ENCODE measurements around the gene HIVEP1. TPM values are rescaled to one million over a fixed set of nuclear protein-coding genes. Genes with fewer than 3 reads are reported as not detected.

The HIVEP1 gene
- total RNA-seq, 6 experiments from 2014 or later: 13.2 to 23.3 (median 17.8) TPM

DNA sequence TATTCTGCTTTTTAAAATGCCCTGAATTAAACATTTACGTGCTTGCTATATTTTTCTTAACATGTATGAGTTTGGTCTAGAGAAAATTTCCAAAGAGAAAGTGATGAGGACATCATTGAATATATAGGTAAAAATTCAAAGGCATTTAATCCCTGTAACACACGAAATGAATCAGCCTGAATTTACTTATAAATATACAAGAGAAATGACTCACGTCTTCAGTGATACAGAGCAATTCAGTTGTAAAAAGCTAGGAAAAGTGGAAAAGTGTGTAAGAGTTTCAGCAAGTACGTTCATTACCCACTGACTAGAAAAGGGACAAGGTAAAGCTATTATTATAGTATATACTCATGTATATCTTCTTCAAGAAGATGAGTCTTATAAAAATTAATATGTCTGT is 124.8 kb downstream of the HIVEP1 start:
- H3K4me1 ChIP-seq: peaks cover 0 to 13% (median 0%) of the 10 kb centered on the region in 4 donors
- 88% methylated on average over 4 of the region's 4 CpGs for WGBS (ENCODE audit: insufficient coverage, low coverage, low lambda C conversion rate, missing lambda C conversion rate)
- no peak for DNase-seq
- intact Hi-C loops (cut with DNase I): no loop called here
- no peaks in the 10 kb centered on the region for H3K9me3 ChIP-seq
- TF ChIP-seq, protein P1, sequence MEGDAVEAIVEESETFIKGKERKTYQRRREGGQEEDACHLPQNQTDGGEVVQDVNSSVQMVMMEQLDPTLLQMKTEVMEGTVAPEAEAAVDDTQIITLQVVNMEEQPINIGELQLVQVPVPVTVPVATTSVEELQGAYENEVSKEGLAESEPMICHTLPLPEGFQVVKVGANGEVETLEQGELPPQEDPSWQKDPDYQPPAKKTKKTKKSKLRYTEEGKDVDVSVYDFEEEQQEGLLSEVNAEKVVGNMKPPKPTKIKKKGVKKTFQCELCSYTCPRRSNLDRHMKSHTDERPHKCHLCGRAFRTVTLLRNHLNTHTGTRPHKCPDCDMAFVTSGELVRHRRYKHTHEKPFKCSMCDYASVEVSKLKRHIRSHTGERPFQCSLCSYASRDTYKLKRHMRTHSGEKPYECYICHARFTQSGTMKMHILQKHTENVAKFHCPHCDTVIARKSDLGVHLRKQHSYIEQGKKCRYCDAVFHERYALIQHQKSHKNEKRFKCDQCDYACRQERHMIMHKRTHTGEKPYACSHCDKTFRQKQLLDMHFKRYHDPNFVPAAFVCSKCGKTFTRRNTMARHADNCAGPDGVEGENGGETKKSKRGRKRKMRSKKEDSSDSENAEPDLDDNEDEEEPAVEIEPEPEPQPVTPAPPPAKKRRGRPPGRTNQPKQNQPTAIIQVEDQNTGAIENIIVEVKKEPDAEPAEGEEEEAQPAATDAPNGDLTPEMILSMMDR (IDR thresholded peaks at IDR 0.05): no peak
- TF ChIP-seq POLR2A (IDR thresholded peaks at IDR 0.05): no peak
- no peak overlapping the region for H3K4me3 ChIP-seq
- no peak overlapping the region for H3K27ac ChIP-seq
- peaks cover 0 to 17% (median 2%) of the 10 kb centered on the region in 4 donors for H3K36me3 ChIP-seq
- no peaks in the 10 kb centered on the region for H3K27me3 ChIP-seq
- no peak for ATAC-seq

DNA sequence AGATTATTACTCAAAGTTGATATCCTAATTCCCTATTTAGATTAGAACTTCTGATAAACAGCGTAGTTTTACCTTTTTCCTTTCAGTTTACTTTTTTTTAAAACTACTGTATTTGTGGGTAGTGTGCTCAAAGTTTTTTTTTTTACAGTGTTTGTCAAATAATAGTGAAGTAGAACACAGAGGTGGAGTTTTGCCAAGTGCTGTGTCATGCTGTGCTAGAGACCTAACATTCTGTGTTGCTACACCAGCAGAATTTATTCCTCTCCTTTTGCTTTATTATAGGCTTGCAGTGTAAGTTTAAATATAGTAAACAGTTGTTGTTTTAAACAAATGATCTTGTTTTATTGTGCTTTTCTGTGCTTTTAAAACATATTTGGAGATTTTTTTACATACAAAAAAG is 125.4 kb downstream of the HIVEP1 start:
- H3K27ac ChIP-seq: no peak overlapping the region
- H3K9me3 ChIP-seq: no peaks in the 10 kb centered on the region
- no peaks in the 10 kb centered on the region for H3K27me3 ChIP-seq
- H3K36me3 ChIP-seq: peaks cover 0 to 17% (median 2%) of the 10 kb centered on the region in 4 donors
- H3K4me3 ChIP-seq: no peak overlapping the region
- DNase-seq (peak; percentile 42 to 73 (median 54)), ATAC-seq (peak; percentile 64 to 88 (median 81))
- TF ChIP-seq, protein P1 (IDR thresholded peaks at IDR 0.05): no peak
- no peak for TF ChIP-seq POLR2A (IDR thresholded peaks at IDR 0.05)
- intact Hi-C loops (cut with DNase I): no loop called here
- H3K4me1 ChIP-seq: peaks cover 0 to 13% (median 0%) of the 10 kb centered on the region in 4 donors
- 18% methylated on average over 1 of the region's 1 CpG for WGBS (ENCODE audit: insufficient coverage, low coverage, low lambda C conversion rate, missing lambda C conversion rate)

DNA sequence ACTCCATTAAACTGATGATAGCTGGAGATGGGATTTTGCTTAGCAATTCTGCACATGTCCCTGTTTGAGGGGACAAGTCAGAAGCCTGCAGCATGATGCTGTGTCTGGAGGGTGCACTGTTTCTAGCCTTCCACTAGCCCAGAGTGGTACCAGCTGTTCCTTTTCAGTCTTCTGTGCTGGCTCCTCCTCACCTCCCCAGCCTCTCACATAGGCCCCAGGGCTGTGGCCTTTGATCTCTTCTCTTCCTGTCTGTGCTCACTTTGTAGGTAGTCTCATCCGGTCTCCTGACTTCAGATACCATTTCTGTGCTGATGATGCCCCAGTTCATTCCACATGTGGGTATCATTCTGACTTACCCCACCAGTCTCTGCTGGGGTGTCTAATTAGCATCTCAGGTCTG is 126.3 kb downstream of the HIVEP1 start:
- no peak overlapping the region for H3K27ac ChIP-seq
- H3K9me3 ChIP-seq: no peaks in the 10 kb centered on the region
- no peak overlapping the region for H3K4me3 ChIP-seq
- no CpG with 5 or more reads among the region's 1 CpG for WGBS (ENCODE audit: insufficient coverage, low coverage, low lambda C conversion rate, missing lambda C conversion rate)
- DNase-seq (no peak), ATAC-seq (peak in 1 of 4 donors; percentile 19)
- H3K36me3 ChIP-seq: peaks cover 0 to 17% (median 2%) of the 10 kb centered on the region in 4 donors
- TF ChIP-seq, protein P1 (IDR thresholded peaks at IDR 0.05): no peak
- no peak for TF ChIP-seq POLR2A (IDR thresholded peaks at IDR 0.05)
- H3K27me3 ChIP-seq: no peaks in the 10 kb centered on the region
- intact Hi-C loops (cut with DNase I): no loop called here
- peaks cover 0 to 13% (median 0%) of the 10 kb centered on the region in 4 donors for H3K4me1 ChIP-seq

DNA sequence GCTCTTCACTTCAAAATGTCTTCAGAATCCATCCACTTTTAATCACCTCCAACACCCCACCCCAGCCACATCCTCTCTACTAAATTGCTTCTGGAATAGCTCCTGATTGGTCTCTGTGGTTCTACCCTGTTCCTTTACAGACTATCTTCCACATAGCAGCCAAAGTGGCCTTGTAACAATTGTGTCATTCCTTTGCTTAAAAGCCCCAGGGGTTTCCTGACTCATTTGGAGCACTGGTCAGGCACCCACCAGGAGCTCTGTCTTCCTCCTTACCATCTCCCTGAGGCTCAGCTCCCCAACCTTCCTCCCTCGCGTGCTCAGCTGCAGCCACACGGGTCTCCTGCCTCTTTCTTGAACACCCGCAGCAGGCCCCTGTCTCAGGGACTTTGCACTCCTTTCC is 126.8 kb downstream of the HIVEP1 start:
- ATAC-seq (no peak), DNase-seq (no peak)
- Histone ChIP-seq H3K9me3 (no peaks in the 10 kb centered on the region), H3K4me3 (no peak overlapping the region), H3K4me1 (peaks cover 0 to 13% (median 0%) of the 10 kb centered on the region in 4 donors), H3K27me3 (no peaks in the 10 kb centered on the region), H3K36me3 (peaks cover 0 to 17% (median 2%) of the 10 kb centered on the region in 4 donors), H3K27ac (no peak overlapping the region)
- intact Hi-C loops (cut with DNase I): no loop called here
- WGBS (ENCODE audit: insufficient coverage, low coverage, low lambda C conversion rate, missing lambda C conversion rate): 100% methylated on average over 4 of the region's 4 CpGs
- TF ChIP-seq, protein P1 (IDR thresholded peaks at IDR 0.05): no peak

All from right lobe of liver (tissue), 6 donors.